Calu3 (cell line): ENCODE data around the gene HMBS. TPM values are rescaled to one million over a fixed set of nuclear protein-coding genes. Genes with fewer than 3 reads are reported as not detected.

Experiments used
- BruUV-seq: library from RNA; stranded (reverse); fragments of 400-500 nt; replicated peaks from 2 replicates; lab custom pipeline; 2021; lab: Mats Ljungman, UMichigan
- CTCF ChIA-PET: fragments of 300-600 bp; sonication (Branson Sonifier 250); formaldehyde crosslinking; loops from one replicate; lab custom pipeline; 2022; ENCODE audit warnings: antibody characterized with exemption; lab: Charles Lee
- DNase-seq: peaks from one replicate; pipeline ENCODE4 v3.0.0; 2022
- H3K27ac Mint-ChIP-seq: one replicate; pipeline ENCODE4 v1.8.0; 2022; ENCODE audit warnings: mixed read lengths; ENCODE audit not compliant: unreplicated experiment
- H3K27me3 Mint-ChIP-seq: one replicate; pipeline ENCODE4 v1.8.0; 2022; ENCODE audit warnings: mixed read lengths; ENCODE audit not compliant: unreplicated experiment
- H3K36me3 Mint-ChIP-seq: one replicate; pipeline ENCODE4 v1.8.0; 2022; ENCODE audit warnings: mild to moderate bottlenecking, moderate library complexity, mixed read lengths; ENCODE audit not compliant: insufficient read depth, unreplicated experiment
- H3K4me1 Mint-ChIP-seq: one replicate; pipeline ENCODE4 v1.8.0; 2022; ENCODE audit warnings: mild to moderate bottlenecking, low read depth, mixed read lengths; ENCODE audit not compliant: unreplicated experiment
- H3K4me3 Mint-ChIP-seq: one replicate; pipeline ENCODE4 v1.8.0; 2022; ENCODE audit warnings: mild to moderate bottlenecking, low read depth, moderate library complexity, mixed read lengths; ENCODE audit not compliant: unreplicated experiment
- H3K9me3 Mint-ChIP-seq: one replicate; pipeline ENCODE4 v1.8.0; 2022; ENCODE audit warnings: low read depth, mixed read lengths; ENCODE audit not compliant: unreplicated experiment
- intact Hi-C: fragments of 100-400 bp; cut with micrococcal nuclease; formaldehyde crosslinking; loops from one replicate; pipeline ENCODE4 v1.10.0; 2022; ENCODE audit not compliant: unreplicated experiment
- total RNA-seq: library from RNA; stranded (reverse); gene quantifications from 2 replicates; pipeline ENCODE4 v1.2.3, GENCODE V29; 2022
- TF ChIP-seq, protein P1 (sequence below): fragments of 200-600 bp; IDR thresholded peaks from one replicate; pipeline ENCODE4 v1.8.0; 2022; ENCODE audit warnings: antibody characterized with exemption; ENCODE audit not compliant: unreplicated experiment

Gene HMBS
- total RNA-seq, 1 experiment from 2014 or later, result 35.2 TPM

DNA sequence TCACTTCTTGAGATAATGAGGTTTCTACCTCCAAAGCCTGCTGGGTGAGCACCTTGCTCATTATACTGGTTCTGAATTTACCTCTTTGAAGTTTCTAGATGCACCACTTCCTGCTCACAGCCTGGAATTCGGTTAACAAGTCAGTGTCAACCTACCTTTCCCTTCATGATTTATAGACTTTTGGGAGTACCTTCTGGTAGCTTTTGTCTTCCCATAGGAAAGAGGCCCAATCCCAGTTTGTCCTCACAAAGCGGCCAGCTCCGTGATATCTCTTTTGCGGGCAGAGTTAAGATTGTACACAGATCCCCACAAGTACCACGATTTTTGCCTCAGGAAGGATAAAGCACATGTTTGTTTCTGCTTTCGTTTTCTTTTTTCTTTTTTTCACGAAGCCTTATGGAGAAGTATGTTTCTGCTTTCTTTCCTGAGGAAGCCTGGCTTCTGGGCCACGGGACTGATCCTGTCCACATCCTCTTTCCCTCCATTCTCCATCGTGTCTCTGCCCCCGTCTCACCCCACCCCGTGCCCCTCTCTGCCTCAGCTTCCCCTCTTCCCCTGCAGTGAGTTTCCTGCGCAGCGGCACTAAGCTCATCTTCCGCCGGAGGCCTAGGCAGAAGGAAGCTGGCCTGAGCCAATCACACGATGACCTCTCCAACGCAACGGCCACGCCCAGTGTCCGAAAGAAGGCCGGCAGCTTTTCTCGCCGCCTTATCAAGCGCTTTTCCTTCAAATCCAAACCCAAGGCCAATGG is 31.0 kb downstream of the HMBS start:
- CTCF ChIA-PET, result interaction anchor here (0.7 kb wide), 1 partner anchor 302 kb away, joined by 4 read pairs; no protein-coding TSS in a partner anchor
- no peak overlapping the region for H3K4me3 Mint-ChIP-seq
- no peak for DNase-seq
- no peak overlapping the region for H3K27ac Mint-ChIP-seq
- peaks cover 8% of the 10 kb centered on the region for H3K4me1 Mint-ChIP-seq
- peaks cover 13% of the 10 kb centered on the region for H3K36me3 Mint-ChIP-seq
- intact Hi-C loops, result no loop called here
- TF ChIP-seq, protein P1, sequence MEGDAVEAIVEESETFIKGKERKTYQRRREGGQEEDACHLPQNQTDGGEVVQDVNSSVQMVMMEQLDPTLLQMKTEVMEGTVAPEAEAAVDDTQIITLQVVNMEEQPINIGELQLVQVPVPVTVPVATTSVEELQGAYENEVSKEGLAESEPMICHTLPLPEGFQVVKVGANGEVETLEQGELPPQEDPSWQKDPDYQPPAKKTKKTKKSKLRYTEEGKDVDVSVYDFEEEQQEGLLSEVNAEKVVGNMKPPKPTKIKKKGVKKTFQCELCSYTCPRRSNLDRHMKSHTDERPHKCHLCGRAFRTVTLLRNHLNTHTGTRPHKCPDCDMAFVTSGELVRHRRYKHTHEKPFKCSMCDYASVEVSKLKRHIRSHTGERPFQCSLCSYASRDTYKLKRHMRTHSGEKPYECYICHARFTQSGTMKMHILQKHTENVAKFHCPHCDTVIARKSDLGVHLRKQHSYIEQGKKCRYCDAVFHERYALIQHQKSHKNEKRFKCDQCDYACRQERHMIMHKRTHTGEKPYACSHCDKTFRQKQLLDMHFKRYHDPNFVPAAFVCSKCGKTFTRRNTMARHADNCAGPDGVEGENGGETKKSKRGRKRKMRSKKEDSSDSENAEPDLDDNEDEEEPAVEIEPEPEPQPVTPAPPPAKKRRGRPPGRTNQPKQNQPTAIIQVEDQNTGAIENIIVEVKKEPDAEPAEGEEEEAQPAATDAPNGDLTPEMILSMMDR, result no peak
- no peaks in the 10 kb centered on the region for H3K9me3 Mint-ChIP-seq
- H3K27me3 Mint-ChIP-seq, result no peaks in the 10 kb centered on the region
- BruUV-seq, result no TSS peak

DNA sequence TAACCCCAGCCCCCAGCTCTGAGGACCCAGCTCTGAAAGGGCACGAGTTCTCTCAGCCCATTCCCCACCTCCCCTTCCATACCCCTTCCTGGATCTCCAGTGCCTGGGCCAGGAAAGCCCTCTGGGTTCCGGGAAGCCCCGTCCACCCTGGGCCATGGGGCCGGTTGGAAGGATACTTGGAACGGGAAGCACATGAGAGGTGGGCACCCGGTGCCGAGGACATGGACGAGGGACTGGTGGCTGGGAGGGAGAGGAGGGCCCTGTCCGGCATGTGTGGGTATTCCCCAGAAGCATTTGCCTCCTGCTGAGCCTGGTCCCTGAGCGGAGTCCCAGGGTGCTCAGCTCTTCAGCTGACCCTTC is 31.5 kb downstream of the HMBS start:
- H3K4me1 Mint-ChIP-seq, result peaks cover 12% of the 10 kb centered on the region
- intact Hi-C loops, result no loop called here
- CTCF ChIA-PET, result interaction anchor here (0.7 kb wide), 1 partner anchor 303 kb away, joined by 4 read pairs; no protein-coding TSS in a partner anchor

DNA sequence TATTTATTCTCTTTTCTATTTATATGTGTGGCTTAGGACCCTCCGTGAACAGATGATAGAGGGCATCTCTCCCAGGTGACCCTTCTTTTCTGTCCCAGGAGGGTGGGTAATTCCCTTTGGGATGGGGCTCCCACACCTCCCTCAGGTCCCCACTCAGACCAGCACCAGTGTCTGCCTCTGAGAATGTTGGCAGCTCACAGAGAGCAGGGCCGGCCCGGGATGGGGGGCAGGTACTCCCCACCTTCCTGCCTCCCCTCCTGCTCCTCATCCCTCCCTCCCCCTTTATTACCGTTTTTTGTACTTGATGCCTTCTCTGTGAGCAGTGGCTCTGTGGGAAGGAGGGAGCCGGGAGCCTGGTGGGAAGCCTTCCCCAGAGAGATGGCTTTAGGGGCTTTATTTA is 31.9 kb downstream of the HMBS start:
- H3K4me3 Mint-ChIP-seq, result no peak overlapping the region
- peaks cover 12% of the 10 kb centered on the region for H3K4me1 Mint-ChIP-seq
- H3K9me3 Mint-ChIP-seq, result no peaks in the 10 kb centered on the region
- intact Hi-C loops, result no loop called here
- peaks cover 23% of the 10 kb centered on the region for H3K36me3 Mint-ChIP-seq
- CTCF ChIA-PET, result no interaction called here
- no peak for DNase-seq
- H3K27me3 Mint-ChIP-seq, result no peaks in the 10 kb centered on the region
- TF ChIP-seq, protein P1, result no peak
- H3K27ac Mint-ChIP-seq, result no peak overlapping the region
- no TSS peak for BruUV-seq

More for the DNA sequence above, 31.5 kb downstream of the HMBS start:
- no peak overlapping the region for H3K4me3 Mint-ChIP-seq
- no TSS peak for BruUV-seq
- TF ChIP-seq, protein P1, result no peak
- no peaks in the 10 kb centered on the region for H3K27me3 Mint-ChIP-seq
- no peak overlapping the region for H3K27ac Mint-ChIP-seq
- H3K9me3 Mint-ChIP-seq, result no peaks in the 10 kb centered on the region
- DNase-seq, result no peak
- peaks cover 19% of the 10 kb centered on the region for H3K36me3 Mint-ChIP-seq

DNA sequence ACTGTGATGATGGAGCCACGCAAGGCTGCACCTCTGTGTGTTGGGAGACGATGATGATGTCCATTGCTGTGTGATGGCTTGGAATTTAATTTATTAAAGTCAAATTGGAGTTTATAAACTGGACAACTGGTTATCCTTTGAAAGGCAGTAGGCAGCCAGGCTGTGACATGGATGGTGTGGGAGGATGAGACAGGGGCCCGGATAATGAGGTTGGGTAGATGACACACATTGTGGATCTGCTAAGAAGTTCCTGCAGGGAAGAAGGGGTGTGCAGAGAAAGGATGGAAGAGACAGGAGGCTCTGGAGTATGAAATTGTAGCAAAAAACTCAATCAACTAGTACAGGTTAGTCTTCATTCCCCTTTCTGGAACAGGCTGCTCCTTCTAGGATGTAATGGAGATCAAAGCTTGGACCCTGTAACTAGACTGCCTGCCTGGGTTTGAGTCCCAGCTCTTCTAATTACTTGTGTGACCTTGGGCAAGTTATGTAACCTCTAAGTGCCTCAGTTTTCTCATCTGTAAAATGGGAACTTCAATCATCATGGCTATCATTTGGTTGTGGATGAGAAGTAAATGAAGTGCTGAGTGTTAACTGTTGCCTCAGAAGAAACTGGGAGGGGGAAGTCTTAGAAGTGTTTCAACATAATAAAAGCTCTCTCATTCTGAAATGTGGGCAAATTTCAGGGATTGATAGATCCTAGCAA is 32.5 kb downstream of the HMBS start:
- Mint-ChIP-seq H3K27ac (no peak overlapping the region), H3K9me3 (no peaks in the 10 kb centered on the region), H3K4me3 (no peak overlapping the region), H3K36me3 (peaks cover 28% of the 10 kb centered on the region), H3K4me1 (peaks cover 15% of the 10 kb centered on the region), H3K27me3 (no peaks in the 10 kb centered on the region)
- no peak for DNase-seq
- TF ChIP-seq, protein P1, result no peak
- BruUV-seq, result no TSS peak
- CTCF ChIA-PET, result no interaction called here
- intact Hi-C loops, result no loop called here
